Thyroid gland (tissue), 4 donors: Measurements from ENCODE around the gene ODAD3. TPM values are rescaled to one million over a fixed set of nuclear protein-coding genes. Genes with fewer than 3 reads are reported as not detected.
"Not testable (repeated sequence)": the region's sequence is repeated elsewhere in the genome, so short reads cannot be mapped to it uniquely, and the experiment has no call there.

Experiments
- DNase-seq, 2 donors: peaks; one replicate each; pipeline ENCODE4 v3.0.0-alpha.2; 2019
- H3K27ac ChIP-seq, 3 donors: fragments of 200-600 bp; sonication (generic); 1 replicate in 2 of 3; 2 replicates in 1 of 3; pipeline ENCODE4 v1.5.1; 2016 to 2019; ENCODE audit warnings: mild to moderate bottlenecking in 1 of 3, moderate library complexity in 1 of 3
- H3K27me3 ChIP-seq: fragments of 200-600 bp; sonication (generic); one replicate; pipeline ENCODE4 v1.5.1; 2019
- H3K36me3 ChIP-seq, 2 donors: fragments of 200-600 bp; sonication (generic); one replicate each; pipeline ENCODE4 v1.5.1; 2016 to 2019
- H3K4me1 ChIP-seq, 2 donors: fragments of 200-600 bp; sonication (generic); one replicate each; pipeline ENCODE4 v1.5.1; 2017 to 2019
- H3K4me3 ChIP-seq, 3 donors: fragments of 200-600 bp; sonication (generic); replicated peaks in 1 of 3; 1 replicate in 2 of 3; 2 replicates in 1 of 3; pipeline ENCODE4 v1.5.1; 2016; ENCODE audit warnings: mild to moderate bottlenecking in 1 of 3
- H3K9me3 ChIP-seq: fragments of 200-600 bp; sonication (generic); one replicate; pipeline ENCODE4 v1.5.1; 2017
- POLR2A ChIP-seq, 2 donors: fragments of 450-650 bp; IDR thresholded peaks; one replicate each; pipeline ENCODE4 v1.6.1; 2017; ENCODE audit warnings: antibody characterized with exemption in 2 of 2, mild to moderate bottlenecking in 2 of 2, moderate library complexity in 1 of 2
- WGBS, 2 donors: methylation state at CpG; one replicate each; pipeline ENCODE4 v1.1.5; 2017; 5-methylcytosine and 5-hydroxymethylcytosine counted together
- intact Hi-C: fragments of 100-400 bp; cut with DNase I; formaldehyde crosslinking; loops from one replicate; pipeline ENCODE4 v1.15.1; 2023
- total RNA-seq, 4 donors: library from RNA; depleted of rRNA; stranded (reverse); fragments of >200 nt; gene quantifications; one replicate each; pipeline ENCODE4 v1.2.3, GENCODE V29; 2016
- TF ChIP-seq, protein P1 (sequence below), 6 experiments: fragments of 200-600 bp in 3 of 6; fragments of 450-650 bp in 3 of 6; sonication (generic) in 3 of 6; IDR thresholded peaks; one replicate each; pipeline ENCODE4 v1.5.1; 2016 to 2019; ENCODE audit warnings: antibody characterized with exemption in 6 of 6, mild to moderate bottlenecking in 2 of 6, inconsistent platforms in 1 of 6, moderate library complexity in 1 of 6

Gene ODAD3
- total RNA-seq, 4 donors from 2014 or later = 0.96 to 6.8 (median 3.8) TPM

DNA sequence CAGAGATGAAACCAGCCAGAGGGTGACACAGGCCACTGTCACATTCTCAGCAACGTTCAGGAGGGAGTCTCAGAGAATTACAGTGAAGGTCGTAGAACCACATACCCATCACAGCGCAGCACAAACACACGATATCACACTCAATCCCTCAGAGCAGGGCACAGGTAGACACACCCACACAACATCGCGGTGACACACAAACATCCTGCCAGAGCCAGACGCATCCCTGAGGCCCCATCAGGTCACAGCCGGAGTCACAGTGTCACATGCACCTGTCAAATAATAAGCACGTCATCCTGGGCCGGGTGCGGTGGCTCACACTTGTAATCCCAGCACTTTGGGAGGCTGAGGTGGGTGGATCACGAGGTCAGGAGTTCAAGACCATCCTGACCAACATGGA, 28.5 kb upstream of the ODAD3 start:
- Histone ChIP-seq H3K4me3 (no peak overlapping the region), H3K9me3 (no peaks in the 10 kb centered on the region), H3K36me3 (no peaks in the 10 kb centered on the region), H3K27me3 (no peaks in the 10 kb centered on the region), H3K4me1 (no peaks in the 10 kb centered on the region), H3K27ac (no peak overlapping the region)
- TF ChIP-seq, protein P1, sequence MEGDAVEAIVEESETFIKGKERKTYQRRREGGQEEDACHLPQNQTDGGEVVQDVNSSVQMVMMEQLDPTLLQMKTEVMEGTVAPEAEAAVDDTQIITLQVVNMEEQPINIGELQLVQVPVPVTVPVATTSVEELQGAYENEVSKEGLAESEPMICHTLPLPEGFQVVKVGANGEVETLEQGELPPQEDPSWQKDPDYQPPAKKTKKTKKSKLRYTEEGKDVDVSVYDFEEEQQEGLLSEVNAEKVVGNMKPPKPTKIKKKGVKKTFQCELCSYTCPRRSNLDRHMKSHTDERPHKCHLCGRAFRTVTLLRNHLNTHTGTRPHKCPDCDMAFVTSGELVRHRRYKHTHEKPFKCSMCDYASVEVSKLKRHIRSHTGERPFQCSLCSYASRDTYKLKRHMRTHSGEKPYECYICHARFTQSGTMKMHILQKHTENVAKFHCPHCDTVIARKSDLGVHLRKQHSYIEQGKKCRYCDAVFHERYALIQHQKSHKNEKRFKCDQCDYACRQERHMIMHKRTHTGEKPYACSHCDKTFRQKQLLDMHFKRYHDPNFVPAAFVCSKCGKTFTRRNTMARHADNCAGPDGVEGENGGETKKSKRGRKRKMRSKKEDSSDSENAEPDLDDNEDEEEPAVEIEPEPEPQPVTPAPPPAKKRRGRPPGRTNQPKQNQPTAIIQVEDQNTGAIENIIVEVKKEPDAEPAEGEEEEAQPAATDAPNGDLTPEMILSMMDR (IDR thresholded peaks at IDR 0.05) = no peak
- no peak for TF ChIP-seq POLR2A (IDR thresholded peaks at IDR 0.05)
- no peak for DNase-seq
- WGBS, 2 donors = 48 to 76% methylated on average over 6 to 11 of the region's 12 CpGs
- intact Hi-C loops = no loop called here

DNA sequence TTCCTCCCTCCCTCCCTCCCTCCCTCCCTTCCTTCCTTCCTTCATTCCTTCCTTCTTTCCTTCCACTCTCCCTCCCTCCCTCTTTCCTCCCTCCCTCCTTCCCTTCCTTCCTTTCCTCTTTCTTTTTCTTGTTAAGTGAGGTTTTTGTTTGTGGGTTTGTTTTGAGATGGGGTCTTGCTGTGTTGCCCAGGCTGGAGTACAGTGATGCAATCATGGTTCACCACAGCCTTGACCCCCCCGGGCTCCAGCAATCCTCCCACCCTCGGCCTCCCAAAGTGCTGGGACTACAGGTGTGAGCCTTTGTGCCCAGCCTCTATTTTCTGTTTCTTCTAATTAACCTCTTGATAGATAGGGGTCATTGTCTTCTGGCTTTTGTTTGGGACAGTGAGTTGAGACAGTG, 26.5 kb upstream of the ODAD3 start:
- Histone ChIP-seq H3K9me3 (no peaks in the 10 kb centered on the region), H3K36me3 (no peaks in the 10 kb centered on the region), H3K27ac (no peak overlapping the region), H3K4me1 (no peaks in the 10 kb centered on the region), H3K4me3 (no peak overlapping the region), H3K27me3 (no peaks in the 10 kb centered on the region)
- no peak for DNase-seq
- intact Hi-C loops = no loop called here
- TF ChIP-seq, protein P1 (IDR thresholded peaks at IDR 0.05) = no peak
- TF ChIP-seq POLR2A (IDR thresholded peaks at IDR 0.05) = no peak
- 69 to 76% methylated on average over 2 of the region's 2 CpGs for WGBS, 2 donors

DNA sequence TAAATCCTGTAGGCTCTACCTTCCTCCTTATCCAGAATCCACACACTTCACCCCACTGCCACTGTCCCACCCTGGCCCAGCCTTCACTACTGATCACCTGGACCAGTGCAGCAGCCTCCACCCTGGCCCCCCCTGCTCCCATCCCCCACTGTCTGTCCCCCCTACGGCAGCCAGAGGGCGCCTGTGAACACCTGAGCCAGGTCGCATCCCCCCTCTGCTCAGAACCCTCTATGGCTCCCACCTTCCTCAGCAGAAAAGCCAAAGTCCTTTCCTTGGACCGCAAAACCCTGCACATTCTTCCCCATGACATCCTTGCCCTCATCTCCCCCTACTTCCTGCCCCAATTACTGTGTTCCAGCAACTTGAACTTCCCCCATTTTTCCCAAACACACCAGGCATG, 25.3 kb upstream of the ODAD3 start:
- Histone ChIP-seq H3K4me1 (no peaks in the 10 kb centered on the region), H3K4me3 (no peak overlapping the region), H3K36me3 (no peaks in the 10 kb centered on the region), H3K27me3 (no peaks in the 10 kb centered on the region), H3K9me3 (no peaks in the 10 kb centered on the region), H3K27ac (no peak overlapping the region)
- WGBS, 2 donors = 55 to 68% methylated on average over 4 of the region's 4 CpGs
- DNase-seq = no peak
- intact Hi-C loops = no loop called here
- TF ChIP-seq, protein P1 (IDR thresholded peaks at IDR 0.05) = peak in 1 of 6 experiments; percentile 5
- TF ChIP-seq POLR2A (IDR thresholded peaks at IDR 0.05) = no peak

DNA sequence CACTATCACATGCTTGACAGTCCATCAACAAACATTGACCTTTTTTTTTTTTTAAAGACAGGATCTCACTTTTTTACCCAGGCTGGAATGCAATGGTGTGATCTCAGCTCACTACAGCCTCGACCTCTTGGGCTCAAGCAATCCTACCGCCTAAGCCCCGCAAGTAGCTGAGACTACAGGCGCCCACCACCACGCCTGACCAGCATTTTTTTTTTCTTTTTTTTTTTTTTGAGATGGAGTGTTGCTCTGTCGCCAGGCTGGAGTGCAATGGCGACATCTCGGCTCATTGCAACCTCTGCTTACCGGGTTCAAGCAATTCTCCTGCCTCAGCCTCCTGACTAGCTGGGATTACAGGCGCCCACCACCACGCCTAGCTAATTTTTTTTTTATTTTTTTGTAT, 24.0 kb upstream of the ODAD3 start:
- H3K36me3 ChIP-seq, intact Hi-C loops, H3K9me3 ChIP-seq, H3K27me3 ChIP-seq, H3K4me1 ChIP-seq, DNase-seq, H3K27ac ChIP-seq, H3K4me3 ChIP-seq: not testable (repeated sequence)
- 81 to 86% methylated on average over 11 of the region's 11 CpGs for WGBS, 2 donors

DNA sequence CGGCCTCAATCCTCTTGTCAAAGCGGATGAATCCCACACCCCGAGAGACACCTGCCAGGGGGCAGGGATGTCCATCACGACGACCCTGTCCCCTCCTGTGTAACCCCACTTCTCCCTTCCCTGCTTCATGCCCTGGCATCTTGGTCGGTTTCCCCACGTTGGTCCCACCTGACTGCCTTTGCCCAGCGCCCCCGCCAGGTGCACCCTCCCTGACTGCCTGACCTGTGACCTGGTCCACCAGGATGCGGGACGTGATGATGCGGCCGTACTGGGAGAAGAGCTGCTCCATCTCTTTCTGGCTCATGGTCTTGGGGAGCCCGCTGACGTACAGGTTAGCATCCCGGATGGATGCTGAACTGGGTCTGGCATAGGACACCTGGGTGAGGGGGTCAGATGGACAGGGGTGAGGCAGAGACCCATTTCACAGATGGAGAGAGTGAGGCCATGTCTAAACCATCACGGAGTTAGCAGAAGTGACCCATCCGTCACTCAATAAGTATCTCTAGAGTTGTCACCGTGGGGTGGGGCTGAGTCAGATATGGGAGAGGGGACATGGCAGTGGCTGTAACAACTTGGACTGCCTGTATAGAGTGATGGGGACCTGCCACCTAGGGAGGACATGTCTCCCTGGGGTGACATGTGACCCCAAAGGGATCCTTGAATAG, 23.4 kb upstream of the ODAD3 start:
- H3K9me3 ChIP-seq = no peaks in the 10 kb centered on the region
- no peak overlapping the region for H3K27ac ChIP-seq
- intact Hi-C loops = no loop called here
- no peaks in the 10 kb centered on the region for H3K4me1 ChIP-seq
- TF ChIP-seq, protein P1 (IDR thresholded peaks at IDR 0.05) = no peak
- TF ChIP-seq POLR2A (IDR thresholded peaks at IDR 0.05) = no peak
- 86 to 89% methylated on average over 17 to 19 of the region's 19 CpGs for WGBS, 2 donors
- H3K4me3 ChIP-seq = no peak overlapping the region
- H3K36me3 ChIP-seq = no peaks in the 10 kb centered on the region
- DNase-seq = no peak
- no peaks in the 10 kb centered on the region for H3K27me3 ChIP-seq
